ENCODE measurements around the gene SLC36A2.

The SLC36A2 gene

GRCh38 chr5:151357792-151358191, 10.4 kb upstream of the SLC36A2 start:
- Histone ChIP-seq H3K9me3 (ENCODE audit: control insufficient read depth, low read length) (peaks cover 22% of the 10 kb centered on the region), H3K9ac (ENCODE audit: low read length) (no peak overlapping the region), H3K4me1 (ENCODE audit: control insufficient read depth, insufficient read depth, low read length) (no peaks in the 10 kb centered on the region), H3K4me3 (ENCODE audit: low read length) (no peak overlapping the region), H3K36me3 (ENCODE audit: control insufficient read depth, insufficient read depth, low read length, severe bottlenecking) (no peaks in the 10 kb centered on the region), H3K27me3 (replicated peaks; ENCODE audit: control insufficient read depth, insufficient read depth, low read length) (peaks cover 11% of the 10 kb centered on the region)
- no peak for DNase-seq (ENCODE audit: low read depth)

- no peaks in the 10 kb centered on the region for H3K36me3 ChIP-seq (ENCODE audit: control insufficient read depth, insufficient read depth, low read length, severe bottlenecking)
- H3K4me1 ChIP-seq (ENCODE audit: control insufficient read depth, insufficient read depth, low read length), result no peaks in the 10 kb centered on the region
- no peak overlapping the region for H3K4me3 ChIP-seq (ENCODE audit: low read length)
- H3K27me3 ChIP-seq (replicated peaks; ENCODE audit: control insufficient read depth, insufficient read depth, low read length), result peaks cover 11% of the 10 kb centered on the region
- no peak overlapping the region for H3K9ac ChIP-seq (ENCODE audit: low read length)
- DNase-seq (ENCODE audit: low read depth), result no peak
- H3K9me3 ChIP-seq (ENCODE audit: control insufficient read depth, low read length), result peaks cover 18% of the 10 kb centered on the region
Measured at GRCh38 chr5:151357097-151357496, 9.7 kb upstream of the SLC36A2 start.

GRCh38 chr5:151351671-151352070, 4.3 kb upstream of the SLC36A2 start:
- Histone ChIP-seq H3K4me1 (ENCODE audit: control insufficient read depth, insufficient read depth, low read length) (peaks cover 15% of the 10 kb centered on the region), H3K36me3 (ENCODE audit: control insufficient read depth, insufficient read depth, low read length, severe bottlenecking) (no peaks in the 10 kb centered on the region), H3K27me3 (replicated peaks; ENCODE audit: control insufficient read depth, insufficient read depth, low read length) (peaks cover 18% of the 10 kb centered on the region), H3K9ac (ENCODE audit: low read length) (no peak overlapping the region), H3K9me3 (ENCODE audit: control insufficient read depth, low read length) (no peaks in the 10 kb centered on the region), H3K4me3 (ENCODE audit: low read length) (no peak overlapping the region)
- no peak for DNase-seq (ENCODE audit: low read depth)

- H3K4me3 ChIP-seq (ENCODE audit: low read length), result no peak overlapping the region
- DNase-seq (ENCODE audit: low read depth), result no peak
- no peaks in the 10 kb centered on the region for H3K9me3 ChIP-seq (ENCODE audit: control insufficient read depth, low read length)
- peaks cover 11% of the 10 kb centered on the region for H3K27me3 ChIP-seq (replicated peaks; ENCODE audit: control insufficient read depth, insufficient read depth, low read length)
- no peaks in the 10 kb centered on the region for H3K36me3 ChIP-seq (ENCODE audit: control insufficient read depth, insufficient read depth, low read length, severe bottlenecking)
- no peak overlapping the region for H3K9ac ChIP-seq (ENCODE audit: low read length)
- H3K4me1 ChIP-seq (ENCODE audit: control insufficient read depth, insufficient read depth, low read length), result peaks cover 36% of the 10 kb centered on the region
Measured at GRCh38 chr5:151348789-151349188, 1.4 kb upstream of the SLC36A2 start.

DNA sequence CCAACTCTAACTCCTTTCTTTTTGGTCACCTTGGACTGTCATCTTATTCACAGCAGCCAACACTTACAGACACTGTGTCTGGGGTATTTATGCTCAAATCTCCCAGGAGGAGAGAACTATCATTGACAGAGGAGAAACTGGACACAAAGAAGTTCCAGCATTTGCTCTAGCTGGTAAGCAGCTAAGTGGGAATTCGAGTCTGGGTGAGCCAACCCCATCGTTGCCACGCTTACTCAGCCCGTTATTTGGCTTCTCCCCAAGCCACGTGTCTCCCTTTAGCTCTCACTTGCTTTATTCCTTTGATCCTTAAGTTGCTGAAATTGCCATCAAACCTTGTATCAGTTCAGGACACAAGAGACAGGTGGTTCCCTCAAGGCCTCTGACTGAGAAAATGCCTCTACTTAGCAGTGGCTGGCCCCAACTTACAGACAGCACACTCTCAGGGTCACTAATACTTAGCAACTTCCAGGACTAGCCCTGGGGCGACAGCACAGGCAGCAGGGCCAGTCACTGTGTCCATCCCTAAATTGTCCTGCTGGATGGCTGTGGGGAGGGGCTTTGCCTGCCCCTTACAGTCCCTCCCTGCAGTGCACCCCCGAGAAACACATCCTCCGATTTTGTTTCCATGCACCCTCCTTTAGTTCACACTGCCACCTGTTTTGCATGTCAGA, 1.4 kb downstream of the SLC36A2 start:
- H3K4me3 ChIP-seq (ENCODE audit: low read length), result peak overlapping the region; percentile 25
- H3K9ac ChIP-seq (ENCODE audit: low read length), result peak overlapping the region; percentile 60
- peaks cover 6% of the 10 kb centered on the region for H3K9me3 ChIP-seq (ENCODE audit: control insufficient read depth, low read length)
- peaks cover 36% of the 10 kb centered on the region for H3K4me1 ChIP-seq (ENCODE audit: control insufficient read depth, insufficient read depth, low read length)
- H3K36me3 ChIP-seq (ENCODE audit: control insufficient read depth, insufficient read depth, low read length, severe bottlenecking), result no peaks in the 10 kb centered on the region
- peak; percentile 7 for DNase-seq (ENCODE audit: low read depth)
- H3K27me3 ChIP-seq (replicated peaks; ENCODE audit: control insufficient read depth, insufficient read depth, low read length), result peaks cover 35% of the 10 kb centered on the region

DNA sequence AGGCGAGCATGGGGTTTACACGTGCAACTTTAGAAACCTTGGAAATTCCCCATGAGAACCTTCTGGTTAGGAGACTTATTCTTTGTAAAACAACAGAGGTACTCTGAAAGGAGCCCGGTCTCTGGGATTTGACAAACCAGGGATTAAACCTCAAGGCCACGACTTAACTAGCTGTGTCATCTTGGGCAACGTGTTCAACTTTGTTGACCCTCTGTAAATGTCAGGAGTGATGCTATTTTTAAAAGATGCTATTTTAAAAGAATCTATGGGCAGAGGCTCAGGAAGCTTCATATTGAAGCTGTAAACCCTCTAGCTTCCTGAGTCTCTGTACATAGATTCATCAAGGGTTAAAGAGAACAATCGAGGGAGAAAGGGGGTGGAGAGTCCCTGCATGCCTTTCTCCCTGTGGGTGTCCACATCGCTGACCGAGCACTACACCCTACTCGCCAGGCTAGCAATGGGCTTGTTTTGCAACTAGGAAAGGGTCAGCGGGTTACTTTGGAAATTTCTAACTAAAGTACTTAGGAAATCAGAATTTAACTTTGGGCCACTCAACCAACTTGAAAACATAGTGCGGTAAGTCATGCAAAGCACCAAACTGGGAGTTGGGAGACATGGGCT, 2.1 kb downstream of the SLC36A2 start:
- H3K9me3 ChIP-seq (ENCODE audit: control insufficient read depth, low read length), result peaks cover 6% of the 10 kb centered on the region
- H3K9ac ChIP-seq (ENCODE audit: low read length), result peak overlapping the region; percentile 60
- peak overlapping the region; percentile 27 for H3K4me3 ChIP-seq (ENCODE audit: low read length)
- no peaks in the 10 kb centered on the region for H3K36me3 ChIP-seq (ENCODE audit: control insufficient read depth, insufficient read depth, low read length, severe bottlenecking)
- DNase-seq (ENCODE audit: low read depth), result peak; percentile 5
- H3K27me3 ChIP-seq (replicated peaks; ENCODE audit: control insufficient read depth, insufficient read depth, low read length), result peaks cover 41% of the 10 kb centered on the region
- H3K4me1 ChIP-seq (ENCODE audit: control insufficient read depth, insufficient read depth, low read length), result peaks cover 36% of the 10 kb centered on the region

- H3K9me3 ChIP-seq (ENCODE audit: control insufficient read depth, low read length), result peaks cover 6% of the 10 kb centered on the region
- peaks cover 45% of the 10 kb centered on the region for H3K27me3 ChIP-seq (replicated peaks; ENCODE audit: control insufficient read depth, insufficient read depth, low read length)
- no peaks in the 10 kb centered on the region for H3K36me3 ChIP-seq (ENCODE audit: control insufficient read depth, insufficient read depth, low read length, severe bottlenecking)
- no peak overlapping the region for H3K9ac ChIP-seq (ENCODE audit: low read length)
- H3K4me3 ChIP-seq (ENCODE audit: low read length), result no peak overlapping the region
- DNase-seq (ENCODE audit: low read depth), result no peak
- H3K4me1 ChIP-seq (ENCODE audit: control insufficient read depth, insufficient read depth, low read length), result peaks cover 36% of the 10 kb centered on the region
Measured at GRCh38 chr5:151344088-151344487, 3.3 kb downstream of the SLC36A2 start.

DNA sequence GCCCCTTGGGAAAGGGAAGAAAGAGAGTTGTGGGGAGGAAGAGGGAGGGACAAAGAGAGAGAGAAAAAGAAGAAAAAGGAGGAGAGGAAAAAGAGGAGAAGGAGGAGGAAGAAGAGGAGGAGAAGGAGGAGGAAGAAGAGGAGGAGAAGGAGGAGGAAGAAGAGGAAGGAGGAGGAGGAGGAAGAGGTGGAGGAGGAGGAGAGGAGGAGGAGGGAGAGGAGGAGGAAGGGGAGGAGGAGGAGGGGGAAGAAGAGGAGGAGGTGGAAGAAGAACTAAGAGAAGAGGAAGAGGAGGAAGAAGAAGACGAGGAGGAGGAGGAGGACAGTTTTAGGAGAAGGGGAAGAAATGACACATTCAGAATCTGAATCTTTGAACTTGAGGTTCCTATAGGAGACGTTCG, 7.4 kb downstream of the SLC36A2 start:
- Histone ChIP-seq H3K27me3 (replicated peaks; ENCODE audit: control insufficient read depth, insufficient read depth, low read length) (peaks cover 50% of the 10 kb centered on the region), H3K4me1 (ENCODE audit: control insufficient read depth, insufficient read depth, low read length) (peaks cover 5% of the 10 kb centered on the region), H3K9ac (ENCODE audit: low read length) (no peak overlapping the region), H3K36me3 (ENCODE audit: control insufficient read depth, insufficient read depth, low read length, severe bottlenecking) (no peaks in the 10 kb centered on the region), H3K9me3 (ENCODE audit: control insufficient read depth, low read length) (peaks cover 6% of the 10 kb centered on the region), H3K4me3 (ENCODE audit: low read length) (no peak overlapping the region)
- DNase-seq (ENCODE audit: low read depth), result no peak

DNA sequence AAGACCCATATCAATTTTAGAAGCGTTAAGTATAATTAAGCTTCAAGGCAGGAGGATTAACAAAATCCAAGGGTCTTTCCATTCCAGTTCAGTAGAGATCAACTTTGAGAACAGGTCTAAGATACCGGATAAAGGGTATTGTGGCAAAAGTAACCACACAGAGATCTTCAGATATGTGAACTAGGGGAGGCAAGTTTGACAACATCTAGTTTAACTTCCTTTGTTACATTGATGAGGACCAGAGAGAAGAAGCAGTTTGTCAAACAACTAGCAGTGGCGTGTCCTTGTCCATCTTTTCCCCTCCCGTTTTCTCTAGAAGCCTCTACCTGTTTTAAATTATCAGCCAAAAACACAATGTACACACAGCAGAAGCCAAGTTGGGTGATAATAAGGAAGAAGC, 8.6 kb downstream of the SLC36A2 start:
- no peak for DNase-seq (ENCODE audit: low read depth)
- peaks cover 45% of the 10 kb centered on the region for H3K27me3 ChIP-seq (replicated peaks; ENCODE audit: control insufficient read depth, insufficient read depth, low read length)
- H3K4me1 ChIP-seq (ENCODE audit: control insufficient read depth, insufficient read depth, low read length), result no peaks in the 10 kb centered on the region
- H3K36me3 ChIP-seq (ENCODE audit: control insufficient read depth, insufficient read depth, low read length, severe bottlenecking), result no peaks in the 10 kb centered on the region
- no peak overlapping the region for H3K4me3 ChIP-seq (ENCODE audit: low read length)
- H3K9me3 ChIP-seq (ENCODE audit: control insufficient read depth, low read length), result peaks cover 6% of the 10 kb centered on the region
- H3K9ac ChIP-seq (ENCODE audit: low read length), result no peak overlapping the region

DNA sequence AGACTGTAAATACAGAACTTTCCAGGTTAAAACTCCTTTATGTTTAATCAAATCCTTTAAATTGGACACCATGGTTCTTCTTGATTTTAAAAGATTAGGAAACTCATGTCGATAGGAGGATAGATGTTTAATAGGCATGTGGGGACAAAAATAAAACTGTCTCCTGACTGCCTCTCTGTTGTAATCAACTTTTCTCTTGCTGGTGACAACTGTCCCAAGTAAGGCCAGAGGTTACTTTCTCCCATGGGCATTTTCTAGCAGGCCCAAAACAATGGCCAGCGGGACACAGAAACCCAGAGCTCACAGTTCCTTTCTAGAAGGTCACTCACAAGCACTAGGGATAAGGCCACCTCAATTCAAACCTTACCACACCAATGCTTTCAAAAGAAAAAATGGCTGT, 14.5 kb downstream of the SLC36A2 start:
- no peak for DNase-seq (ENCODE audit: low read depth)
- H3K27me3 ChIP-seq (replicated peaks; ENCODE audit: control insufficient read depth, insufficient read depth, low read length), result no peaks in the 10 kb centered on the region

GRCh38 chr5:151328734-151329133, 18.6 kb downstream of the SLC36A2 start:
- Histone ChIP-seq H3K27me3 (replicated peaks; ENCODE audit: control insufficient read depth, insufficient read depth, low read length) (peaks cover 10% of the 10 kb centered on the region), H3K4me1 (ENCODE audit: control insufficient read depth, insufficient read depth, low read length) (peaks cover 10% of the 10 kb centered on the region), H3K9me3 (ENCODE audit: control insufficient read depth, low read length) (no peaks in the 10 kb centered on the region), H3K4me3 (ENCODE audit: low read length) (no peak overlapping the region), H3K36me3 (ENCODE audit: control insufficient read depth, insufficient read depth, low read length, severe bottlenecking) (no peaks in the 10 kb centered on the region), H3K9ac (ENCODE audit: low read length) (no peak overlapping the region)
- DNase-seq (ENCODE audit: low read depth), result no peak

More for the DNA sequence above, 14.5 kb downstream of the SLC36A2 start:
- no peak overlapping the region for H3K9ac ChIP-seq (ENCODE audit: low read length)
- H3K4me1 ChIP-seq (ENCODE audit: control insufficient read depth, insufficient read depth, low read length), result peaks cover 10% of the 10 kb centered on the region
- no peaks in the 10 kb centered on the region for H3K9me3 ChIP-seq (ENCODE audit: control insufficient read depth, low read length)
- H3K36me3 ChIP-seq (ENCODE audit: control insufficient read depth, insufficient read depth, low read length, severe bottlenecking), result no peaks in the 10 kb centered on the region
- no peak overlapping the region for H3K4me3 ChIP-seq (ENCODE audit: low read length)

Measured in adipocyte (in vitro differentiated cells).